A673 (cell line): ENCODE results near the gene ANKMY2. TPM values are rescaled to one million over a fixed set of nuclear protein-coding genes. Genes with fewer than 3 reads are reported as not detected.
"Not testable (repeated sequence)": the region's sequence is repeated elsewhere in the genome, so short reads cannot be mapped to it uniquely, and the experiment has no call there.

Experiments
- BruUV-seq: library from RNA; stranded (reverse); fragments of 400-500 nt; replicated peaks from 2 replicates; lab custom pipeline; 2021; lab: Mats Ljungman, UMichigan
- CTCF ChIA-PET: fragments of 300-600 bp; sonication (Branson Sonifier 250); formaldehyde crosslinking; loops from one replicate; lab custom pipeline; 2022; ENCODE audit warnings: antibody characterized with exemption; lab: Charles Lee
- POLR2A ChIA-PET: fragments of 300-600 bp; sonication (Branson Sonifier 250); formaldehyde crosslinking; loops from one replicate; lab custom pipeline; 2022; ENCODE audit warnings: antibody characterized with exemption; ENCODE audit not compliant: low non-redundant PET; lab: Charles Lee
- DNase-seq: peaks from one replicate; pipeline ENCODE4 v3.0.0-alpha.2; 2015; ENCODE audit warnings: low spot score
- H3K27ac ChIP-seq: fragments of 200-600 bp; sonication (generic); 2 replicates; pipeline ENCODE4 v1.5.1; 2016; ENCODE audit warnings: mixed run types, low read depth, mild to moderate bottlenecking, mixed read lengths, antibody characterized with exemption, low read length; ENCODE audit not compliant: poor library complexity, severe bottlenecking
- H3K27me3 ChIP-seq: fragments of 200-600 bp; sonication (generic); replicated peaks from 2 replicates; pipeline ENCODE4 v1.6.1; 2017; ENCODE audit warnings: mixed run types, low read depth, mild to moderate bottlenecking, mixed read lengths, antibody characterized with exemption, low read length; ENCODE audit not compliant: insufficient read depth, poor library complexity
- H3K36me3 ChIP-seq: fragments of 200-600 bp; sonication (generic); 2 replicates; pipeline ENCODE4 v1.6.1; 2016; ENCODE audit warnings: mixed run types, mild to moderate bottlenecking, mixed read lengths, antibody characterized with exemption, low read length; ENCODE audit not compliant: insufficient read depth, poor library complexity, severe bottlenecking
- H3K4me1 ChIP-seq: fragments of 200-600 bp; sonication (generic); 2 replicates; pipeline ENCODE4 v1.6.1; 2017; ENCODE audit warnings: mixed run types, mild to moderate bottlenecking, mixed read lengths, antibody characterized with exemption, low read length; ENCODE audit not compliant: insufficient read depth, poor library complexity, severe bottlenecking
- H3K4me3 ChIP-seq: fragments of 200-600 bp; sonication (generic); 2 replicates; pipeline ENCODE4 v1.5.1; 2016; ENCODE audit warnings: low read depth, mixed run types, mild to moderate bottlenecking, mixed read lengths, low read length; ENCODE audit not compliant: poor library complexity, severe bottlenecking
- H3K9me3 ChIP-seq: fragments of 200-600 bp; sonication (generic); 2 replicates; pipeline ENCODE4 v1.6.1; 2016; ENCODE audit warnings: mixed run types, low read depth, mild to moderate bottlenecking, mixed read lengths, antibody characterized with exemption, low read length; ENCODE audit not compliant: poor library complexity, severe bottlenecking
- CTCF ChIP-seq: fragments of 300-800, 200-600 bp; sonication (generic); conservative IDR thresholded peaks from 2 replicates; pipeline ENCODE4 v1.5.1; 2017; ENCODE audit warnings: low read depth, mild to moderate bottlenecking, antibody characterized with exemption, low read length, moderate library complexity, mixed read lengths
- EZH2 ChIP-seq: fragments of 200-600 bp; sonication (generic); IDR thresholded peaks from 2 replicates; pipeline ENCODE4 v1.6.1; 2017; ENCODE audit warnings: borderline replicate concordance, low read depth, mild to moderate bottlenecking, mixed read lengths, antibody characterized with exemption, low read length; ENCODE audit not compliant: poor library complexity, severe bottlenecking
- intact Hi-C: fragments of 100-400 bp; cut with micrococcal nuclease; formaldehyde crosslinking; loops from one replicate; pipeline ENCODE4 v1.10.0; 2022; ENCODE audit not compliant: unreplicated experiment
- total RNA-seq: library from RNA; stranded (reverse); gene quantifications from 2 replicates; pipeline ENCODE4 v1.2.3, GENCODE V29; 2021

The ANKMY2 gene
- total RNA-seq, 1 experiment from 2014 or later: 24.3 TPM

DNA sequence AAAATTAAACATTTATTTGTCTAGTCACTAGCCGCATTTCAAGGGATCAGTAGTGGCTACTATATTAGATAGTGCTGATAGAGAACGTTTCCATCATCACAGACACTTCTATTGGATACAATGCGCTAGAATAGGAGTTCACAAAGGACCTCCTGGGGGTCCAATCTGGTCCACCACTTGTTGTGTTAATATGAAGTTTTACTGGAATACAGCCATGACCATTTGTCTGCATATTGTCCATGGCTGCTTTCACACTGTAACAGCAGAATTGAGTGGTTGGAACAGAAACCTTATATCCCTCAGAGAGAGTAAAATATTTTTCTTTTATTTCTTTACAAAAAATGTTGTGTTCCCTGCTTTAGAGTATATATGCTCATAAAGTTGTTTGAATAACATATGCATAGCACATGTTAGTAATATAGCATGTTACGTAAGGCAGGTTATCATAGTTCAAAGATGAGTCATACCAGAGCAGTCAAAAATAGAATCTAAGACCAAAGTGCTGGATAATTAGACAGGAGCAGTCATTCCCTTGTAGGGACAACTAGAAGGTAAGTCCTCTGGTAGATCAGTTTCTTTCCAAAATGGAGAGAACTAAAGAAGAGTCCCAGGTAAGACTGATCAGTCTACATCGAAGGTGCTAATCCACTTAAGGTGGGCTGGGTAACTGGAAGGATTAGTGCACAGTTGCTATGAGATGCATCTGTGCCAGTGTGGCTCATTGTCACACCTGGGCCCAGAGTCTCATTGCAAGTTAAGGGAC is 15.3 kb upstream of the ANKMY2 start:
- intact Hi-C loops: no loop called here
- H3K36me3 ChIP-seq: peaks cover 9% of the 10 kb centered on the region
- H3K27ac ChIP-seq: peak overlapping the region; percentile 26
- no peaks in the 10 kb centered on the region for H3K27me3 ChIP-seq
- H3K4me1 ChIP-seq: peaks cover 46% of the 10 kb centered on the region
- ChIA-PET POLR2A (no interaction called here), CTCF (no interaction called here)
- H3K9me3 ChIP-seq: no peaks in the 10 kb centered on the region
- no TSS peak for BruUV-seq
- TF ChIP-seq CTCF (no peak), EZH2 (no peak)
- DNase-seq: peak; percentile 62
- H3K4me3 ChIP-seq: no peak overlapping the region

DNA sequence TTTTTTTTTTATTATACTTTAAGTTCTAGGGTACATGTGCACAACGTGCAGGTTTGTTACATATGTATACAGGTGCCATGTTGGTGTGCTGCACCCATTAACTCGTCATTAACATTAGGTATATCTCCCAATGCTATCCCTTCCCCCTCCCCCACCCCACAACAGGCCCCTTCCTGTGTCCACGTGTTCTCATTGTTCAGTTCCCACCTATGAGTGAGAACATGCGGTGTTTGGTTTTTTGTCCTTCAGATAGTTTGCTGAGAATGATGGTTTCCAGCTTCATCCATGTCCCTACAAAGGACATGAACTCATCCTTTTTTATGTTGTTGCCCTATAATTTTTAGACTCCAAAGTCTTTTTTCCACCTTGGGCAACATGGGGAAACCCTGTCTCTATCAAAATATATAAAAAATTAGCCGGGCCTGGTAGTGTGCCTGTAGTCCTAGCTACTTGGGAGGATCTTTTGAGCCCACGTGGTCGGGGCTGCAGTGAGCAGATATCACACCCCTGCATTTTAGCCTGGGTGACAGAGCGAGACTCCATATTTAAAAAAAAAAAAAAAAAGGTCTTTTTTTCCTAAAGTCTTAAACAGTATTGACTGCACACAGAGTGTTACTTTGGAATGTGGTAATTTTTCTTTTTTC is 14.4 kb upstream of the ANKMY2 start:
- H3K4me3 ChIP-seq, BruUV-seq, DNase-seq, H3K9me3 ChIP-seq, H3K27me3 ChIP-seq, POLR2A ChIA-PET, H3K36me3 ChIP-seq, H3K27ac ChIP-seq, intact Hi-C loops: not testable (repeated sequence)
- CTCF ChIA-PET: interaction anchor here (0.7 kb wide), 1 partner anchor 1815 kb away, joined by 8 read pairs; no protein-coding TSS in a partner anchor
- H3K4me1 ChIP-seq: peaks cover 48% of the 10 kb centered on the region

DNA sequence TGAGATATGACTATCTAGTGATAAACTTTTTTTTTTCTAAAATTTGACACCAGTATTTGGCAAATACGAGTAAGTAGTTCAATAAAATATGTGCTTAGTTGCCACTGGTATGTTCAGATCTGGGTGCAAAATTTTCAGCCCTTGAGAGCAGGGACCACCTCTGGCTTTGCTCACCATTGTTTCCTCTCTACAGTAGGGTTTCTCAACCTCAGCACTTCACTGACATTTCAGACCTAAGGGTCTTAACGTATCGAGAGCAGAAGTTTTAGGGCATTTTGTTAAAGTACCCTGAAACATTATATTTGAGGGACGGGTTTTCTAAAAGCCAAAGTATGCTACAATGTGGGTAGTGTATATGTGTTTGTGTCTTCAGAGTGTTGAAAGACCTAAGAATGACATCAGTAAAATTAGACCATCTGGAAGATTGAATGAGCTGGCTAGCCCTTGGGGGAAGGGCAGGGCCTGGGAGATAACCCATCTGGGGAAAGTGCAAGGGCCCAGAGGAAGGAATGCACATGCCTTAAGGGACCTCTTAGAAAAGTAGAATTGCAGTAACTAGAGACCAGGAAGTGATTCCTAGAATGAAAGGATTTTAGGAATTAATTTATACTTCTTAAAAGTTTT is 12.2 kb upstream of the ANKMY2 start:
- BruUV-seq: no TSS peak
- Histone ChIP-seq H3K27ac (peak overlapping the region; percentile 8), H3K4me3 (no peak overlapping the region), H3K36me3 (peaks cover 4% of the 10 kb centered on the region), H3K27me3 (no peaks in the 10 kb centered on the region), H3K9me3 (no peaks in the 10 kb centered on the region), H3K4me1 (peaks cover 50% of the 10 kb centered on the region)
- CTCF ChIA-PET: no interaction called here
- intact Hi-C loops: no loop called here
- POLR2A ChIA-PET: interaction anchor here (0.9 kb wide), 1 partner anchor 24 kb away, joined by 8 read pairs; no protein-coding TSS in a partner anchor
- TF ChIP-seq CTCF (no peak), EZH2 (no peak)
- peak; percentile 67 for DNase-seq
